SK-N-SH (cell line): ENCODE results near the gene NGF. TPM values are rescaled to one million over a fixed set of nuclear protein-coding genes. Genes with fewer than 3 reads are reported as not detected.

Experiments
- CTCF ChIA-PET: fragments of 300-600, 350-600 bp; formaldehyde crosslinking; extraction: SDS; loops from one replicate; lab custom pipeline; 2021; lab: Yijun Ruan, JAX
- POLR2A ChIA-PET: fragments of 350-600 bp; sonication (Branson Sonifier 250); formaldehyde crosslinking; extraction: SDS; loops from one replicate; lab custom pipeline; 2020; ENCODE audit warnings: antibody characterized with exemption, inconsistent platforms; lab: Yijun Ruan, JAX
- DNase-seq: peaks from one replicate; pipeline ENCODE4 v3.0.0; 2012
- H2AFZ ChIP-seq: fragments of 200-600 bp; sonication (generic); 2 replicates; pipeline ENCODE4 v1.8.1; 2016; ENCODE audit warnings: antibody characterized with exemption, mild to moderate bottlenecking, low read depth
- H3F3A ChIP-seq: fragments of 200-600 bp; sonication (generic); replicated peaks from 2 replicates; pipeline ENCODE3; 2016; ENCODE audit warnings: antibody characterized with exemption, mild to moderate bottlenecking; ENCODE audit not compliant: insufficient read depth
- H3K27ac ChIP-seq, 2 experiments: fragments of 200-500 bp in 1 of 2; fragments of 200-600 bp in 1 of 2; sonication (Bioruptor generic) in 1 of 2; sonication (generic), shearing (Covaris generic) in 1 of 2; 2 replicates each; pipeline versions ENCODE4 v1.5.1 to v1.6.1; 2014 to 2016; ENCODE audit warnings: low read depth in 2 of 2, inconsistent platforms in 1 of 2, low read length in 1 of 2, mild to moderate bottlenecking in 1 of 2, mixed read lengths in 1 of 2
- H3K27me3 ChIP-seq: fragments of 200-600 bp; sonication (generic), shearing (Covaris generic); 2 replicates; pipeline ENCODE4 v1.6.1; 2016; ENCODE audit warnings: mixed run types; ENCODE audit not compliant: insufficient read depth
- H3K36me3 ChIP-seq, 2 experiments: fragments of 200-500 bp in 1 of 2; fragments of 200-600 bp in 1 of 2; sonication (Bioruptor generic) in 1 of 2; sonication (generic) in 1 of 2; replicated peaks in 1 of 2; 2 replicates each; pipeline versions ENCODE3 to v1.5.1; 2014 to 2016; ENCODE audit warnings: low read length in 1 of 2, mild to moderate bottlenecking in 1 of 2; ENCODE audit not compliant: insufficient read depth in 2 of 2, control insufficient read depth in 1 of 2
- H3K4me1 ChIP-seq, 2 experiments: fragments of 200-500 bp in 1 of 2; fragments of 200-600 bp in 1 of 2; sonication (Bioruptor generic) in 1 of 2; sonication (generic), shearing (Covaris generic) in 1 of 2; 2 replicates each; pipeline versions ENCODE4 v1.5.1 to v1.6.1; 2014 to 2016; ENCODE audit warnings: low read depth in 1 of 2, low read length in 1 of 2, mixed run types in 1 of 2; ENCODE audit not compliant: insufficient read depth in 2 of 2, control insufficient read depth in 1 of 2
- H3K4me2 ChIP-seq: fragments of 200-600 bp; sonication (generic), shearing (Covaris generic); 2 replicates; pipeline ENCODE4 v1.6.1; 2017; ENCODE audit warnings: mixed run types
- H3K4me3 ChIP-seq, 2 experiments: fragments of 200-500 bp in 1 of 2; fragments of 200-600 bp in 1 of 2; sonication (Bioruptor generic) in 1 of 2; sonication (generic), shearing (Covaris generic) in 1 of 2; 2 replicates each; pipeline versions ENCODE4 v1.5.1 to v1.8.1; 2014 to 2016; ENCODE audit warnings: low read depth in 2 of 2, inconsistent platforms in 1 of 2, low read length in 1 of 2, mild to moderate bottlenecking in 1 of 2, mixed read lengths in 1 of 2, moderate library complexity in 1 of 2
- H3K79me2 ChIP-seq: fragments of 200-600 bp; sonication (generic); 2 replicates; pipeline ENCODE4 v1.8.1; 2017; ENCODE audit warnings: mild to moderate bottlenecking; ENCODE audit not compliant: insufficient read depth
- H3K9ac ChIP-seq: fragments of 200-600 bp; sonication (generic); 2 replicates; pipeline ENCODE4 v1.6.1; 2017; ENCODE audit warnings: mixed run types
- H3K9me2 ChIP-seq: fragments of 200-600 bp; sonication (generic); 2 replicates; pipeline ENCODE4 v1.6.1; 2017; ENCODE audit warnings: mixed run types
- H3K9me3 ChIP-seq: fragments of 200-600 bp; sonication (generic); 2 replicates; pipeline ENCODE4 v1.6.1; 2017; ENCODE audit warnings: mixed run types, mild to moderate bottlenecking, moderate library complexity
- H4K20me1 ChIP-seq: fragments of 200-600 bp; sonication (generic); 2 replicates; pipeline ENCODE4 v1.6.1; 2017; ENCODE audit warnings: mild to moderate bottlenecking, mixed run types; ENCODE audit not compliant: insufficient read depth
- CHD2 ChIP-seq: fragments of 150-350 bp; IDR thresholded peaks from 2 replicates; pipeline ENCODE4 v1.6.1; 2018; ENCODE audit warnings: low read length; ENCODE audit not compliant: partially characterized antibody
- EP300 ChIP-seq, 2 experiments: IDR thresholded peaks; 2 replicates each; pipeline versions ENCODE4 v1.4.0 to v1.6.1; 2012; ENCODE audit warnings: borderline replicate concordance in 1 of 2, low read depth in 1 of 2, low read length in 1 of 2
- FOSL2 ChIP-seq: IDR thresholded peaks from 2 replicates; pipeline ENCODE4 v1.4.0; 2012; ENCODE audit warnings: low read depth, mild to moderate bottlenecking, moderate library complexity, borderline replicate concordance
- FOXM1 ChIP-seq: IDR thresholded peaks from 2 replicates; pipeline ENCODE4 v1.4.0; 2012; ENCODE audit warnings: low read depth, mild to moderate bottlenecking
- GATA2 ChIP-seq: sonication (generic); formaldehyde crosslinking; IDR thresholded peaks from 2 replicates; pipeline ENCODE4 v1.5.0; 2020; ENCODE audit warnings: mild to moderate bottlenecking, missing genetic modification reagents
- JUND ChIP-seq: IDR thresholded peaks from 2 replicates; pipeline ENCODE4 v1.4.0; 2012
- MEF2A ChIP-seq: IDR thresholded peaks from 2 replicates; pipeline ENCODE4 v1.4.0; 2012; ENCODE audit warnings: low read depth, borderline replicate concordance
- MXI1 ChIP-seq: IDR thresholded peaks from 2 replicates; pipeline ENCODE4 v1.6.1; 2012; ENCODE audit warnings: mild to moderate bottlenecking, low read depth, low read length, improper control_type of control experiment
- NFIC ChIP-seq: IDR thresholded peaks from 2 replicates; pipeline ENCODE4 v1.4.0; 2012; ENCODE audit warnings: borderline replicate concordance
- POLR2AphosphoS5 ChIP-seq: IDR thresholded peaks from 2 replicates; pipeline ENCODE4 v1.6.1; 2012; ENCODE audit warnings: low read depth, low read length
- RAD21 ChIP-seq: IDR thresholded peaks from 2 replicates; pipeline ENCODE4 v1.6.1; 2012; ENCODE audit warnings: mild to moderate bottlenecking, low read length
- RCOR1 ChIP-seq: fragments of 150-350 bp; IDR thresholded peaks from 2 replicates; pipeline ENCODE4 v1.6.1; 2017; ENCODE audit warnings: antibody characterized with exemption, low read length
- RFX5 ChIP-seq: IDR thresholded peaks from 2 replicates; pipeline ENCODE4 v1.6.1; 2012; ENCODE audit warnings: mild to moderate bottlenecking, improper control_type of control experiment, low read length
- RXRA ChIP-seq: IDR thresholded peaks from 2 replicates; pipeline ENCODE4 v1.4.0; 2012; ENCODE audit warnings: low read depth, mild to moderate bottlenecking, borderline replicate concordance
- SIN3A ChIP-seq: IDR thresholded peaks from 2 replicates; pipeline ENCODE4 v1.6.1; 2012; ENCODE audit warnings: low read depth, mild to moderate bottlenecking, low read length, moderate library complexity, borderline replicate concordance
- SMC3 ChIP-seq: IDR thresholded peaks from 2 replicates; pipeline ENCODE4 v1.6.1; 2012; ENCODE audit warnings: low read depth, low read length, improper control_type of control experiment
- TAF1 ChIP-seq: IDR thresholded peaks from 2 replicates; pipeline ENCODE4 v1.6.1; 2012; ENCODE audit warnings: low read depth, mild to moderate bottlenecking, low read length, moderate library complexity, borderline replicate concordance
- TEAD4 ChIP-seq: IDR thresholded peaks from 2 replicates; pipeline ENCODE4 v1.4.0; 2012; ENCODE audit warnings: mild to moderate bottlenecking, borderline replicate concordance; ENCODE audit not compliant: insufficient read depth
- WGBS: methylation state at CpG from one replicate; pipeline ENCODE4 v1.1.6; 2017; ENCODE audit warnings: low lambda C conversion rate; 5-methylcytosine and 5-hydroxymethylcytosine counted together
- polyA plus RNA-seq, 3 experiments: library from polyadenylated mRNA; depleted of rRNA; stranded (reverse); fragments of >200 nt; gene quantifications; 2 replicates each; pipeline ENCODE4 v1.2.3, GENCODE V29; 2012
- TF ChIP-seq, protein P1 (sequence below): IDR thresholded peaks from 2 replicates; pipeline ENCODE4 v1.4.0; 2012; ENCODE audit warnings: low read depth, borderline replicate concordance
- TF ChIP-seq, protein P2 (sequence below): fragments of 150-350 bp; IDR thresholded peaks from 2 replicates; pipeline ENCODE4 v1.6.1; 2017; ENCODE audit warnings: antibody characterized with exemption, low read length, low read depth, borderline replicate concordance
- TF ChIP-seq, protein P3 (sequence below): IDR thresholded peaks from 2 replicates; pipeline ENCODE4 v1.4.0; 2012; ENCODE audit warnings: low read depth

The NGF gene
- polyA plus RNA-seq, 1 of the 3 experiments (the other 2 are of a cell fraction) = 75.8 TPM

DNA sequence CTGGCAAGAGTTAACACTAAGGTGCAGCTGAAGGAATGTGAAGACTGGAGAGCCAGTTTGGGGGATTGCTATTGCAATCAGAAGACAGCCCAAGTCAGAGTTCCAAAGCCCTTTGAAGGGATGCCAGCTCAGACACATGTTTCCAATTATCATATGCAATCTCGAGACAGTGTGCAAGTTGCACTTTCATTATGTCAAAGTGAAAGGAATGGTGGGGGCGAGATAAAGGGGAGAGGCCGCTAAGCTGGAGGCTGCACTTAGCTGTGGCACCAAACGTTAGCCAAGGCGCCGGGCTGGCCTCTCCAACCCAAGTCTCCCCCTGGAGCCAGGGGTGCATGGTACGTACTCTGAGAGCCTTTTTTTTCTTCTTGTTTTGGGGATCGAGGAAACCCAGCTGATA is 58.0 kb downstream of the NGF start (continued):
- TF ChIP-seq, protein P1, sequence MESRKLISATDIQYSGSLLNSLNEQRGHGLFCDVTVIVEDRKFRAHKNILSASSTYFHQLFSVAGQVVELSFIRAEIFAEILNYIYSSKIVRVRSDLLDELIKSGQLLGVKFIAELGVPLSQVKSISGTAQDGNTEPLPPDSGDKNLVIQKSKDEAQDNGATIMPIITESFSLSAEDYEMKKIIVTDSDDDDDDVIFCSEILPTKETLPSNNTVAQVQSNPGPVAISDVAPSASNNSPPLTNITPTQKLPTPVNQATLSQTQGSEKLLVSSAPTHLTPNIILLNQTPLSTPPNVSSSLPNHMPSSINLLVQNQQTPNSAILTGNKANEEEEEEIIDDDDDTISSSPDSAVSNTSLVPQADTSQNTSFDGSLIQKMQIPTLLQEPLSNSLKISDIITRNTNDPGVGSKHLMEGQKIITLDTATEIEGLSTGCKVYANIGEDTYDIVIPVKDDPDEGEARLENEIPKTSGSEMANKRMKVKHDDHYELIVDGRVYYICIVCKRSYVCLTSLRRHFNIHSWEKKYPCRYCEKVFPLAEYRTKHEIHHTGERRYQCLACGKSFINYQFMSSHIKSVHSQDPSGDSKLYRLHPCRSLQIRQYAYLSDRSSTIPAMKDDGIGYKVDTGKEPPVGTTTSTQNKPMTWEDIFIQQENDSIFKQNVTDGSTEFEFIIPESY = no peak
- TF ChIP-seq RFX5 (no peak), EP300 (IDR thresholded peaks at IDR 0.05; ENCODE audit: borderline replicate concordance in 1 of 2, low read depth in 1 of 2, low read length in 1 of 2) (peak; percentile 75 to 78; a peak in 3 of 4 replicates), POLR2AphosphoS5 (peak; percentile 82; the same call in 1 of the 2 replicates), RXRA (no peak), FOSL2 (no peak), MXI1 (no peak), TEAD4 (peak; percentile 70; the same call in 1 of the 2 replicates)

DNA sequence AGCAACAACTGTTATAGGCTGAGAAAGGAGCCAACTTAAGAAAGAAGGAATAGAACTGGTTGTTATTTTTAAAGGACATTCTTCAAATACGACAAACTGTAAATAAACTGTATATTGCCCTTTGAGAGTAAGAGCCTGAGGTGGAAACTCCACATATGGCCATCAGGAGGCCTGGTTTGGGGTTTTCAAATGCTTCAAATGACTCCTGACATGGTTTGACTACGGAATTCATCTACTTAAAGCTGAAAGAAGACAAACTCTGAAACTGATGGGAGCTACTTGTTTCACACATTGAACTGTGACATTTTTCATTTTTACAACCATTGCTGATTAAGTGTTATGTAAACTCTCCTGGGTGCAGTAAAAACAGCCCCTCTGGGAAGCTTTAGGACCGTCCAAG is 59.8 kb downstream of the NGF start:
- no peak overlapping the region for H3K9ac ChIP-seq
- H3K9me2 ChIP-seq = no peaks in the 10 kb centered on the region
- no peaks in the 10 kb centered on the region for H4K20me1 ChIP-seq
- H3F3A ChIP-seq = peaks cover 19% of the 10 kb centered on the region
- CTCF ChIA-PET = interaction anchor here (1.3 to 3.2 kb wide), 4 partner anchors 11 to 191 kb away, joined by 3 to 12 read pairs (median 4); no protein-coding TSS in a partner anchor
- H3K4me2 ChIP-seq = no peak overlapping the region
- POLR2A ChIA-PET = interaction anchor here (0.6 kb wide), 1 partner anchor 40 kb away, joined by 4 read pairs; no protein-coding TSS in a partner anchor
- TF ChIP-seq NFIC = no peak
- no peak for TF ChIP-seq JUND
- TF ChIP-seq GATA2 (CRISPR knock-in tag) = no peak
- no peak for TF ChIP-seq RAD21
- TF ChIP-seq POLR2AphosphoS5 = no peak
- TF ChIP-seq, protein P2, sequence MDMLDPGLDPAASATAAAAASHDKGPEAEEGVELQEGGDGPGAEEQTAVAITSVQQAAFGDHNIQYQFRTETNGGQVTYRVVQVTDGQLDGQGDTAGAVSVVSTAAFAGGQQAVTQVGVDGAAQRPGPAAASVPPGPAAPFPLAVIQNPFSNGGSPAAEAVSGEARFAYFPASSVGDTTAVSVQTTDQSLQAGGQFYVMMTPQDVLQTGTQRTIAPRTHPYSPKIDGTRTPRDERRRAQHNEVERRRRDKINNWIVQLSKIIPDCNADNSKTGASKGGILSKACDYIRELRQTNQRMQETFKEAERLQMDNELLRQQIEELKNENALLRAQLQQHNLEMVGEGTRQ = no peak
- H3K27ac ChIP-seq = no peak overlapping the region; a peak in 1 of 4 replicates
- no peaks in the 10 kb centered on the region for H3K27me3 ChIP-seq
- WGBS = 94% methylated on average over 3 of the region's 3 CpGs
- no peak overlapping the region for H2AFZ ChIP-seq
- no peak overlapping the region for H3K4me3 ChIP-seq
- no peaks in the 10 kb centered on the region for H3K79me2 ChIP-seq
- peaks cover 0 to 5% of the 10 kb centered on the region in 2 experiments for H3K36me3 ChIP-seq
- peaks cover 8 to 33% of the 10 kb centered on the region in 2 experiments; a peak in 2 of 4 replicates for H3K4me1 ChIP-seq
- no peak for DNase-seq
- H3K9me3 ChIP-seq = no peaks in the 10 kb centered on the region

DNA sequence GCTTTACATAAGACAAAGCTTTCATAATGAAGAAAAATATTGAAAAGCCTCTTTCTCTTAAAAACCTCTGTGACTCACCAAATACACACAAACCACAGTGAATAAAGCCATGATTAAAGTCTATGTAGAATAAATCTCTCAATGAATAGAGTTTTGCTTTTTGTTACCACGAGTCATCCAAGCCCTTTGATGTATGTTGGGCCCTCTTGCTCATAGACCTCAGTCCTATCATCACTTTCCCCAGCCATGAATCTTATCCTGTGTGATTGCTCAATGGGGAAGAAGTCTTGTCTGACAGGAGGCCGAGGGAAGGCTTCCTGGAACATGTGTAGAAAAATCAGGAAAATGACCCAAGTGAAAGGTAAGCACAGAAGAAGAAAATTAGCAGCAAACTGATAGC is 60.8 kb downstream of the NGF start:
- Histone ChIP-seq H3K27ac (no peak overlapping the region; a peak in 1 of 4 replicates), H3K9me3 (no peaks in the 10 kb centered on the region), H3K79me2 (no peaks in the 10 kb centered on the region), H3K9ac (no peak overlapping the region), H4K20me1 (no peaks in the 10 kb centered on the region), H2AFZ (no peak overlapping the region), H3K9me2 (no peaks in the 10 kb centered on the region), H3K4me2 (no peak overlapping the region), H3K4me1 (peaks cover 8 to 33% of the 10 kb centered on the region in 2 experiments; a peak in 2 of 4 replicates), H3F3A (peaks cover 19% of the 10 kb centered on the region), H3K27me3 (no peaks in the 10 kb centered on the region), H3K36me3 (peaks cover 0 to 5% of the 10 kb centered on the region in 2 experiments), H3K4me3 (no peak overlapping the region)
- POLR2A ChIA-PET = no interaction called here
- CTCF ChIA-PET = interaction anchor here (1.3 to 3.2 kb wide), 3 partner anchors 12 to 192 kb away, joined by 3 to 12 read pairs (median 4); no protein-coding TSS in a partner anchor
- no peak for DNase-seq
- 52% methylated on average over 2 of the region's 2 CpGs for WGBS
- no peak for TF ChIP-seq SIN3A
- TF ChIP-seq, protein P3, sequence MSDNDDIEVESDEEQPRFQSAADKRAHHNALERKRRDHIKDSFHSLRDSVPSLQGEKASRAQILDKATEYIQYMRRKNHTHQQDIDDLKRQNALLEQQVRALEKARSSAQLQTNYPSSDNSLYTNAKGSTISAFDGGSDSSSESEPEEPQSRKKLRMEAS = 0 out of 2 replicates have a peak, but pooled peaks have one; percentile 27
- TF ChIP-seq TAF1 = no peak
- TF ChIP-seq FOXM1 = 0 out of 2 replicates have a peak, but pooled peaks have one; percentile 25
- TF ChIP-seq, protein P1 = peak; percentile 73; the same call in 1 of the 2 replicates
- no peak for TF ChIP-seq MXI1
- TF ChIP-seq JUND = peak; percentile 75
- no peak for TF ChIP-seq RCOR1
- TF ChIP-seq GATA2 (CRISPR knock-in tag) = no peak
- TF ChIP-seq CHD2 = no peak
- TF ChIP-seq SMC3 = no peak
- TF ChIP-seq NFIC = peak; percentile 38; the same call in 1 of the 2 replicates
- no peak for TF ChIP-seq MEF2A
- TF ChIP-seq TEAD4 = 0 out of 2 replicates have a peak, but pooled peaks have one; percentile 39
